HG03139 (cell line): ENCODE measurements around the gene TRAF5.
"Not testable (repeated sequence)": the region's sequence is repeated elsewhere in the genome, so short reads cannot be mapped to it uniquely, and the experiment has no call there.

Experiments used
- ATAC-seq: cut with Tn5 transposase; IDR thresholded peaks from one replicate; pipeline ENCODE4 v1.9.1; 2021; ENCODE audit not compliant: unreplicated experiment

TRAF5 gene

DNA sequence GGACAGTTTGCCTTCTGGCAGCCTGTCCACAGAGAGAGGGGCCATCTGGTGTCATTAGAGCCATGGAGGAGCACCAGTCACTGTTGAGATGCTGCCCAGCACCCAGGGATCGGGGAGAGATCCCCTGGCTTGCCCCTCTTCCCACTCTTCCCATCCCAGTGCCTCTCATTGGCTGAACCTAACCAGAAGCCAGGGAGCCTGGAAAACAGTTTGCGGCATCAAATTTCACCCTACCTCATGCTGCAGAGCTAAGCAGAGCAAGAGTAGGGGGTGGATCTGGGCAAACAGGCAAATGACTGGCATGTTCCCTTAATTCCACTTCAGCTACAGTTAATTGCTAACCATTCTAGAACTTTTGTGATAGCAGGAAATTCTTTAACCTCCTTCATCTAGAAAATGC is 19.1 kb downstream of the TRAF5 start:
- ATAC-seq = no peak

DNA sequence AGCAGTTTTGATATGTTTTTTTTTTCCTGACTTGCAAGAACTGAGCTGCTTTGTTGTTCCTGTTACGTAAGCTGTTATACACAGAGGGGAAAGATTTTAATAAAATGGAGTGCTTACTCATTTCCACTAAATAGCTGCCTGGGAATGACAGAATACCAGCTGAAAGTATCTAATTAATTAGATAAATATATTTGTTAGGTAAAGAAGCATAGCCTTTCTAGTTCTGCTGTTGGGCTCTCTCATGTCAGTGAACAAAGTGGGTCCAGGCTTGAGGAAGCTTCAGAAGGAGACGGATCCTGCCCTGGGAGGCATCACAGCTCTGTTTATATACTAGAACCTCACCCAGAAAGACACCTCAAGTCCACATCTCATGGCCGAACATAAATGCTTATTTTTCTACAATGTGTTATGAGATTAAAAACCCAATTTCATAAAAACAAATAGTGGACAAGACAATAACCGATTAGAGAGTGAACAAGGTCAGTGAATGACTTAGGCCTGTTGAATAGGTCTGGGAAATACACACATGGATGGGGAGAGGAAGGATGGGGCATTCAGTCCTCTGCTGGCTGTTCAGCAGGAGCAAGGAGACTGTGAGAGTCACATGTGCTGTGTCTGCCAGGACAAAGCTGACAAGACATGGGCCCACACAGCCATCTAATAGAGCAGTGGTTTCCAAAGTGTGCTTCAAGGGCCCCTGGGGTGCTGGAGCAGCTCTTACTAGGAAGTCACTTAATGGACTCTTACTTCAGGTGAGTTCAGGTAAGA is 20.6 kb downstream of the TRAF5 start:
- ATAC-seq = no peak

DNA sequence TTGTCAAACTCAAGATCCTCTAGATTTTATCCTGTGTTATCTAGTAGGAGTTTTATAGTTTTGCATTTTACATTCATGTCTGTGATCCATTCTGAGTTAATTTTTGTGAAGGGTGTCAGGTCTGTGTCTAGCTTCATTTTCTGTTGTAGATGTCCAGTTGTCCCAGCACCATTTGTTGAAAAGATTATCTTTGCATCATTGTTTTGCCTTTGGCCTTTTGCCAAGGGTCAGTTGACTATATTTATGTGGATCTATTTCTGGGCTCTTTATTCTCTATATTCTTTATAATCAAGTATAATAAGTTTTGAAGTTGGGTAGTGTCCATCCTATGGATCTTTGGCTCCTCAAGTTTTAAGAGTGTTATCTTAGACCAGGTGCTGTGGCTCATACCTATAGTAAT is 21.9 kb downstream of the TRAF5 start:
- ATAC-seq = no peak

DNA sequence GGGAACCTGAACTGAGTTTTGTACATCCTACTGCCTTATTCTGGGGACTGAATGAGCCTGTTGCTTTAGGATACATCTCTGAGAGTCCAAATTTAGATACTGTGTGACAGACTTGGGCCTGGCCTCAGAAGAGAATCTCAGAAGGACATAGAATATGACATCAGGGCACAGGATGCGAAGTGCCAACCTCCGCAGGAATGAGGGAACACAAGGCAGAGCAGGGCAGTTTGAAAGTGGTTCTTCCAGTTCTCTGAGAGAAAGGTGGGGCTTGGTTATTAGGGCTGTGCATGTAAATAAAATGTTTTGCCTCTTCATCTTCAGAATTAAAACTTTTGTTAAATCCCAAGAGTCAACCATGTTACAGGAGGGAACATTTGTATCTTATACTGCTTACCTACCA is 23.1 kb downstream of the TRAF5 start:
- ATAC-seq = no peak

DNA sequence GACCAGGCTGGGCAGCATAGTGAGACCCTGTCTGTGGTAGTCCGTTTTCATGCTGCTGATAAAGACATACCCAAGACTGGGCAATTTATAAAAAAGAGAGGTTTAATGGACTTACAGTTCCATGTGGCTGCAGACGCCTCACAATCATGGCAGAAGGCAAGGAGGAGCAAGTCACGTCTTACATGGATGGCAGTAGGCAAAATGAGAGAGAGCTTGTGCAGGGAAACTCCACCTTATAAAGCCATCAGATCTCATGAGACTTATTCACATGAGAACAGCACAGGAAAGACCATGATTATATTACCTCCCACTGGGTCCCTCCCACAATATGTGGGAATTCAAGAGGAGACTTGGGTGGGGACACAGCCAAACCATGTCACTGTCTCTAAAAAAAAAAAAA is 25.4 kb downstream of the TRAF5 start:
- not testable (repeated sequence) for ATAC-seq

DNA sequence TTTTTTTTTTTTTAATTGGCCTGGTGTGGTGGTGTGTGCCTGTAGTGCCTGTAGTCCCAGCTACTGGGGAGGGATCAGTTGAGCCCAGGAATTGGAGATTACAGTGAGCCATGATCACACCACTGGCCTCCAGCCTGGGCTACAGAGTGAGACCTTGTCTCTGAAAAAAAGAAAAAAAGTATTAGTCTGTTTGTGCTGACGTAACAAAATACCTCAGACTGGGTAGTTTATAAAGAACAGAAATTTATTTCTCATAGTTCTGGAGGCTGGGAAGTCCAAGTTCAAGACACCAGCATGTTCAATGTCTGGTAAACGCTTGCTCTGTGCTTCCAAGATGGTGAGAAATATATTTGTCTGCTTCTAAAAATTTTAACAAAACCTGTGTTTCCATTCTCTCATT is 25.8 kb downstream of the TRAF5 start:
- ATAC-seq = no peak

DNA sequence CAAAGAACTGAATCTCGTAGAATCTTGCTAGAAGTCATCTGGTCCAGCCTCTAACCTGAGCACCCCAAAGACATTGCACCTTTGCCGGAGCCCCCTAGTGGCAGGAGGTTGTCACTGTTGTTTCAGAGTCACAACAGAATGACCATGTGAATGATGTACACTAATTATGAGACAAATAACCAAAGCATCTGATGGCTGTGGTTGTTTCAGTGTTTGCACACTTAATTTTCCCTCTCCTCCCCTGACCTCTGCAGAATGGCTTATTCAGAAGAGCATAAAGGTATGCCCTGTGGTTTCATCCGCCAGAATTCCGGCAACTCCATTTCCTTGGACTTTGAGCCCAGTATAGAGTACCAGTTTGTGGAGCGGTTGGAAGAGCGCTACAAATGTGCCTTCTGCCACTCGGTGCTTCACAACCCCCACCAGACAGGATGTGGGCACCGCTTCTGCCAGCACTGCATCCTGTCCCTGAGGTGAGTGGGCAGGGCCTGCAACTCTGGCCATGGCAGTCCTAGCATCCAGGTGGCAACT is 26.4 kb downstream of the TRAF5 start:
- peak; percentile 68 for ATAC-seq

DNA sequence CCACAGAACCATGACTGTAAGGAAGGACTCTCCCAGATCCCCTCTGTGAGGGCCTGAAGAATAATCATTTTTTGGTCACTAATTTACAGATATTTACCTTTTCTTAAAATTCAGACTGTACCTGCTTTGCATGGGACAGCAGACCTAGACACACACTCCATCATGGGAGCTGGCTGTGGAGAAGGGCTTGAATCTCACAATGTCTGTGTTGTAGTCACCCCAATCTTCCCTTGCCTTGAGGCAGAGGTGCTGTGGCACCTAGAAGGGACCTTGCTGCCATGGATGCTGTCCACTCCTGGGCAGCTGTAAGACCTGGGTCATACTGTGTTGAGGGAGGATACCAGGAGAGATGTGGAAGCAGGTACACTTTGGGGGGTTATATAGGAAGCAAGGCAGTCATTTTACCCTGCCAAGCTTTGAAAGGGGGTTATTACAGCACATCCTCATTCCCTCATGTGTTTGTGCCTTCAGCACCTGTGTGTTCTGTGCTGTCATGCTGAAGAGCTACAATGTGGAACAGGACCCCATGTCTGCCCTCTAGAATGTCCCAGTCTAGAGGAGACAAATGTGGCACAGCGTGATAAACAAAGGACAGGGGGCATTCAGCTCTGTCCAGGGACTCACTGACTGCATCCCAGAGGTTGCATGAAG is 27.1 kb downstream of the TRAF5 start:
- peak; percentile 19 for ATAC-seq

DNA sequence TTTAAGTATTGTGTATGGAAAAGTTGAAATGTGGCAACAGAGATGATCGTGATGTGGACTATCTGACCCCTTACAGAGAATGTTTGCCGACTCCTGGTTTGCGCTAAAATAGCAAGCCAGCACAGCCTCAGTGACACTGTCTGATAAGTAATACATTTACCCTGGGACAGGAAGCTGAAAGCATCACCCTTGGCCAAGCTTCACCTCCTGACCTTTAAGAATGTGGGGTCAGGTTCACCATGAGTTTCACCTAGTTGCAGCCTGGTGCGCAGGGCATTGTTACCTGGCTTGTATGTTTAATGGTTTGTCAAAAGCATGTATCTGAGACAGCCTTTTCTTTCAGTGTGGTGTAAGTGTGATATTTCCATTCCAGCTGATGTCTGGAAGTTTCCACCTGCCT is 29.2 kb downstream of the TRAF5 start:
- ATAC-seq = no peak

DNA sequence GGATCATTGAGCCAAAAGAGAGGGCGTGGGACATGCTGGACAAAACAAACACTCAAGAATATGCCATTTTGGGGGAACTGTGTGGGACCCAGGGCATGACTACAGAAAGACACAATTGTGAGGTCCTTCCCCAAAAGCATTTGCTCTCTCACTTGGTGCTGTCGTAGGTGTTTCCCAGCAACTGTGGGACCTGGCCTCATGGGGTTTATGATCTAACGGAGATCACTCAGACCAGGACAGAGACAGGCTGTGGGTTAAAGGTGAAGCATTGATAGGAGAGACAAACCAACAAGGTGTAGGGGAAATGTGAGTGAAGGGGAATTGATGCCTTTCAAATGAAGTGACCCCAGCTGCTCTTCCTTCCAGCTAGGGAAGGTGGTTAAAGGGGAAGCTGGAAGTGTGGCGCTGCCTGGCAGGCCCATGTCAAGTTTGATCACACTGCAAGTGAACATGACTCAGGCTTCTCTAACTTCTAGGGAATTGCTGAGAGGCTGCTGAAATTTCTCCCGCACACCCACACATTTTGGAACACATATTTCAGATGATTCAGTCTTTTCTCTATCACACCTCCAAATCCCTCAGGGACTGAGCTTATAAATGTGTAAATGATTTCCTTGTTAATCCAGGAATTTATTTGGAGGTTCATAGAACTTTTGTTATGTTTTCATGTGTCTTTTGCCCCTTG is 30.2 kb downstream of the TRAF5 start:
- no peak for ATAC-seq

DNA sequence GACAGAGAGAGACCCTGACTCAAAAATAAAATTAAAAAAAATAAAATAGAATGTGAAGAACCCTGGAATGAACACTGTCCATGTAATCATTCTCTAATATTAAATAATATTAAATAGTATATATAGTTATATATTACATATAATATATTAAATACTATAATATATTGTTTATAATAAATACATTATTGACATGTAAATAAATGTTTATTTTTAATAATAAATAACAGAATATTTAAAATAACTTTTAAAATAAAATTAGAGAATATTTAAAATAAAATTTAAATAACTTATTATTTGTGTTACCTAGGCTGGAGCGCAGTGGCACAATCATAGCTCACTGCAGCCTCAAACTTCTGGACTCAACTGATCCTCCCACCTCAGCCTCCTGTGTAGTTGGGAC is 32.1 kb downstream of the TRAF5 start:
- ATAC-seq = no peak

DNA sequence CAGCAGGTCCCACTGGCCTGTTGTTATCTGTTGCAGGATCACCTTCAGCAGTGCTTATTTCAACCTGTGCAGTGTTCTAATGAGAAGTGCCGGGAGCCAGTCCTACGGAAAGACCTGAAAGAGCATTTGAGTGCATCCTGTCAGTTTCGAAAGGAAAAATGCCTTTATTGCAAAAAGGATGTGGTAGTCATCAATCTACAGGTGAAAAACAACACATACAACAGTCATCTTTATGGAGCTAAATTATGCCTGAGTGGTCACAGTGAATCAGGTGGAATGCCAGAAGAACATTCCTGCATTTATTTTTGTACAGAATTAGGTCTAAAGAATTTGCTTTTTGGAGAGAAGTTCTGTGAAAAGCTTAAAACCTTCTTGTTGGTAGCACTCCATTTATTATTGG is 33.2 kb downstream of the TRAF5 start:
- ATAC-seq = no peak

DNA sequence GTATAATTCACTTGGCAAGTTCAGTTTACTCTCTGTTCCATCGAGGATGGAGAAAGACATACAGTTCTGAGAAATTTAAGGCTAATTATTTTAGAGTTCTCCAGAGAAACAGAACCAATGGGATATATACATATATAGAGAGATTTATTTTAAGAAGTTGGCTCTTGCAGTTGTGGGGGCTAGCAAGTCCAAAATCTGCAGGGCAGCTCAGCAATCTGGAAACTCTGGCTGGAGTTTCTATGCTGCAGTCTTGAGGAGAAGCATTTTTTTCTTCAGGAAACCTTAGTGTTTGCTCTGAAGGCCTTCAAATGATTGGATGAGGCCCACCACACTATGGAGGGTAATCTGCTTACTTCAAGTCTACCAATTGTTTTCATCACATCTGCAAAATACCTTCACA is 34.6 kb downstream of the TRAF5 start:
- ATAC-seq = no peak

DNA sequence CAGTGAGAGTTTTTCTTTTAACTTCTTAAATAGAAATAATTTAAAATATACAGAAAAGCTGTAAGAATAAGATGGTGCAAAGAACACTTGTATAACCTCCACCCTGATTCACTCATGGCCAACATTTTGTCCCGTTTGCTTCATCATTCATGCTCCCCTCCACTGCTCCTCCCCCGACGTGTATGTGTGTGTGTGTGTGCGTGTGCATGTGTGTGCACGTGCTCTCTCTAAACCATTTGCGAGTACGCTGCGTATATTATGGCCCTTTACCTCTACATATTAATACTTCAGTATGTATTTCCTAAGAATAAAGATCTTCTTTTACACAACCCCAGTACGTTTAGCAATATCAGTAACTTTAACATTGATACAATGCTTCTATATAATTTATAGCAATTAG is 43.0 kb downstream of the TRAF5 start:
- ATAC-seq = no peak

DNA sequence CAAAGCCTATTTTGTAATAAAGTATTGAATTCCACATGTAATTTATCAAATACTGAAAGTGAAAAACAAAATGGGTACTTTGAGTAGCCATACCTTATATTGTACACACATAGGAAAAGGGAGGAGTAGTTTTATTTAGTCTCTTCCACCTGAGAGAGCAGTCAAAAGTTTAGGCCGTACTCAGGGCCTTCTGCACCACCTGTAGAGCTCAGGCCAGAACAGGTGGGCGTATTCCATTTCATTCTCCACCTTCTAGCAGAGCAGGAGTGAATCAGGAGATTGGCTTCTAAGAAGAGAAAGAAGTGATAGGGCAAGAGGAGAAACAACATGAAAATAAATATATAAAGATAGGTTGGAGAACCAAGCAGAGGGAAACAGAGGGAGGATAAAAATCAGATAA is 44.0 kb downstream of the TRAF5 start:
- ATAC-seq = no peak

DNA sequence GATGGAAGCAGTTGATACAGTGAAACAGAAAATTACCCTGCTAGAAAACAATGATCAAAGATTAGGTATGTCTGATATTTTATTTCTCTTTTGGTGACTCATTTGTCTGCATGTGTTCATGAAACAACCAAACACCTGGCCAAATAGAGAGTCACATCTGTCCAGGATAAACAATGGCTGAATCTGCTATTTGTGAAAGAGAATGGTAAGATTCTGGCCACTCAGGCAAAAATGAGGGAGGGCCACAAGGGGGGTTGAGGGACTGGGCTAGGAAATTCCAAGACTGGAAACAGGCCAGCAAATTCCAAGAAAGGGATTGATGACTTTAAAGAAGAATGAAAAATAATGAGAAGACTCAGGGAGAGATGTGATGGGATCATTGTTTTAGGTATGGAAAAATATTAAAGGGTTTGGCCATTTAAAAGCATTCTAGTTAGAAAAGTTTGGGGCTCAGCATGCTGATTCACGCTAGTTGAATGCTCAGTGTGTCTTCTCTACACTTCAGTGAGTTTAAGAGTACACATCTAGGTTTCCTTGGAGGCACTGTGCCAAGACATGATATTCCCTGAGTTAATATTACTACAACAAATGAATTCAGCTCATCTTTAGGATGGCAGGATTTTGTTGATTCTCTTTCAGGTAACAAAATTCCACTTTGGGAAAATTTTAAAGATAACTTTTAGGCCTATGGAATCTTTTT is 44.9 kb downstream of the TRAF5 start:
- ATAC-seq = no peak

DNA sequence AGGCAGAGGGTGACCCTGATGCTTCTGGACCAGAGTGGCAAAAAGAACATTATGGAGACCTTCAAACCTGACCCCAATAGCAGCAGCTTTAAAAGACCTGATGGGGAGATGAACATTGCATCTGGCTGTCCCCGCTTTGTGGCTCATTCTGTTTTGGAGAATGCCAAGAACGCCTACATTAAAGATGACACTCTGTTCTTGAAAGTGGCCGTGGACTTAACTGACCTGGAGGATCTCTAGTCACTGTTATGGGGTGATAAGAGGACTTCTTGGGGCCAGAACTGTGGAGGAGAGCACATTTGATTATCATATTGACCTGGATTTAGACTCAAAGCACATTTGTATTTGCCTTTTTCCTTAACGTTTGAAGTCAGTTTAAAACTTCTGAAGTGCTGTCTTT is 45.8 kb downstream of the TRAF5 start:
- no peak for ATAC-seq

DNA sequence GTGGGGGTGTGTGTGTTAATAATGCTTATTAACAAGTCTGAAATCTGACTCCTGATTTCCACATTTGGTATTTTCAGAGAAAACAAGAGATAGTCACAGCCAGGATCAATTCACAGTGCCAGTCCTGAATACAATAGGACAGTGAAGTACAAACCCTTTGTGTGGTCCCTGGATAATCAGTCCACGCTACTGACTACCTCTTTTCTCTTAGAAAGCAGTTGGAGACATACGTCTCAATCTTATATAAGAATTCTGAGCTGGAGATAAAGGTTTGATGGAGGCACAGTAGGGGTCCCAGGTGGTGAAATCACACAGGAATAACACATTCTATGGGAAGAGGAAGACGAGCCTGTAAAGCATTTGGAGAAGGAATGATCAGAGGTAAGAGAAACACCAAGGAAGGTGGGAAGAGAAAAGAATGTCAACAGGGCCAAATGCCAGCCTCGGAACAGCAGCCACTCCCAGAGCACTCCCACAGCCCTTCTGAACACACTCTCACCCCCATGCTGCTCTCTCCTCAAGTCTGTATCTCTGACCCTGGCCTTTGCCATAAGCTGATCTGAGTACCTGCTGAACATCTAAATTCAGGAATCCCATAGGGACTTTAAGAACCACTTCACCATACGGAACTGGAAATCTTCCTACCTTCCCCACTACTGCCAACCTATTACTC is 48.6 kb downstream of the TRAF5 start:
- ATAC-seq = no peak

DNA sequence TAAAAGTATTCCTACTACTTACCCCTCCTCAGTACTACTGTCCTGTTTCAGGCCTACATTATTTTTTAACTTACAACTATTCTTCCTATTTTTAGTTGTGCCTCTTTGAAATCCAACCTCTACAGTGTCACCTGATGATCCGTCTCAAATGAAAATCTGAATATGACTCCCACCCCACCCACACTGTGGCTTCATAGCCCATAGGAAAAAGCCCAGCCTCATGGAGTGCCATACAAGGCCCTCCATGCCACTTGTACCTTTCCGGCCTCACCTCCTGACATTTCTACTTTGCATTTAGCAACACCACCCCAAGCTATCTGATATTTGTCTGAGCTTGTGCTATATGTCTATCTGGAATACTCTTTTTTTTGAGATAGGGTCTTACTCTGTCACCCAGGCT is 49.3 kb downstream of the TRAF5 start:
- ATAC-seq = no peak

DNA sequence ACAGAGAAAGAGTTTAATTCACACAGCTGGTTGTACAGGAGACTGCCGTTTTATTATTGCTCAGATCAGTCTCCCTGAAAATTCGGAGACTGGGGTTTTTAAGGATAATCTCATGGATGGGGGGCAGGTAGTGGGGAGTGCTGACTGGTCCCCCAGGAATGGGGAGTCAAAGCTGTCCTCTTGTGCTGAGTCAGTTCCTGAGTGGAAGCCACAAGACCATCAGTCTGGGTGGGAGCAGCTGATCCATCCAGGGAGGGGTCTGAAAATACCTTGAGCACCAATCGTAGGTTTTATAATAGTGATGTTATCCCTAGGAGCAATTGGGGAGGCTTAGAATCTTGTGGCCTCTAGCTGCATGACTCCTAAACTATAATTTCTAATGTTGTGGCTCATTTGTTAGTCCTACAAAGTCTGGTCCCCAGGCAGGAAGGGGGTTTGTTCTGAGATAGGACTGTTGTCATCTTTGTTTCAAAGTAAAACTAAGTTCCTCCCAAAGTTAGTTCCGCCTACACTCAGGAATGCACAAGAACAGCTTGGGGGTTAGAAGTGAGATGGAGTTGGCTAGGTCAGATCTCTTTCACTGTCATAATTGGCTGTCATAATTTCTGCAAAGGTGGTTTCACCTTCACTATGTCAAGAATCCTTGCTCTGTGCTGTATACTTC is 50.3 kb downstream of the TRAF5 start:
- no peak for ATAC-seq
